Measurements from ENCODE around the gene HSF2. TPM values are rescaled to one million over a fixed set of nuclear protein-coding genes. Genes with fewer than 3 reads are reported as not detected.
A peak's percentile ranks its signal among the peaks of the same experiment; 100 is the strongest.

The HSF2 gene
- total RNA-seq, 2 experiments from 2014 or later, result 16.0 to 18.5 TPM

DNA sequence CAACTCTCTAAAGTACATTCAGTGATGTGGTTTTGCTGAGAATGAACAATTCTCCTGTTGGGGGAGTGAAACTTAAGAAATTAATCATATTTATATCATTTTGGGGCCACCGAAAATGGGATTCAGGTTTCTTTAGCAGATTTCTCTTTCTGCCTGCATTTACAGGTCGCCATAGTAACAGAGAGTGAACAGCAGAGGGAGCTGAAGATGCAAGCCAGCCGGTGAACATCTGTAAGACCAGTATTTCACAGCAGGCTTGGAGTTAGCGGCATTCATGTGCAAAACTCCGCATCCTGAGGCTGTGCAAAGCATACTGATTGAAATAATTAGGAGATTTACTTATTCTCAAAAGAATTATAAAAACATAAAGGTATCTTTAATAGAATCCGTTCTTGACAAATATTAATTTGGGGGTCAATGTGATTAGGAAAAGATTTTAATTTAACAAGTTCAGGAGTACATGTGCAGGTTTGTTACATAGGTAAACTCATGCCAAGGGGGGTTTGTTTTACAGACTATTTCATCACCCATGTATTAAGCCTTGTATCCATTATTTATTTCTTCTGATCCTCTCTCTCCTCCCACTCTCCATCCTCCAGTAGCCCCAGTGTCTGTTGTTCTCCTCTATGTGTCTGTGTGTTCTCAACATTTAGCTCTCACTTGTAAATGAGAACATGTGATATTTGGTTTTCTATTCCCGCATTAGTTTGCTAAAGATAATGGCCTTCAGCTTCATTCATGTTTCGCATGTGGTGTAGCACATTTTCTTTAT lies 17.8 kb upstream of the HSF2 start:
- peak; percentile 65 for DNase-seq
- peaks cover 4% of the 10 kb centered on the region for H3K4me1 Mint-ChIP-seq (ENCODE audit: low read depth)
- no peak overlapping the region for H3K27ac Mint-ChIP-seq
- H3K36me3 Mint-ChIP-seq, result no peaks in the 10 kb centered on the region
- CTCF ChIA-PET, result interaction anchor here (0.7 to 4.9 kb wide), 12 partner anchors 10 to 148 kb away, joined by 3 to 111 read pairs (median 4); partner anchors contain the start of gene HSF2
- POLR2A ChIA-PET, result no interaction called here
- H3K27me3 Mint-ChIP-seq, result peaks cover 11% of the 10 kb centered on the region
- no peaks in the 10 kb centered on the region for H3K9me3 Mint-ChIP-seq
- intact Hi-C loops (cut with micrococcal nuclease), result loop anchor here (1.0 to 5.0 kb wide), 4 partner anchors 18 to 149 kb away; partner anchors contain the start of genes HSF2 and SERINC1
- no peak overlapping the region for H3K4me3 Mint-ChIP-seq

DNA sequence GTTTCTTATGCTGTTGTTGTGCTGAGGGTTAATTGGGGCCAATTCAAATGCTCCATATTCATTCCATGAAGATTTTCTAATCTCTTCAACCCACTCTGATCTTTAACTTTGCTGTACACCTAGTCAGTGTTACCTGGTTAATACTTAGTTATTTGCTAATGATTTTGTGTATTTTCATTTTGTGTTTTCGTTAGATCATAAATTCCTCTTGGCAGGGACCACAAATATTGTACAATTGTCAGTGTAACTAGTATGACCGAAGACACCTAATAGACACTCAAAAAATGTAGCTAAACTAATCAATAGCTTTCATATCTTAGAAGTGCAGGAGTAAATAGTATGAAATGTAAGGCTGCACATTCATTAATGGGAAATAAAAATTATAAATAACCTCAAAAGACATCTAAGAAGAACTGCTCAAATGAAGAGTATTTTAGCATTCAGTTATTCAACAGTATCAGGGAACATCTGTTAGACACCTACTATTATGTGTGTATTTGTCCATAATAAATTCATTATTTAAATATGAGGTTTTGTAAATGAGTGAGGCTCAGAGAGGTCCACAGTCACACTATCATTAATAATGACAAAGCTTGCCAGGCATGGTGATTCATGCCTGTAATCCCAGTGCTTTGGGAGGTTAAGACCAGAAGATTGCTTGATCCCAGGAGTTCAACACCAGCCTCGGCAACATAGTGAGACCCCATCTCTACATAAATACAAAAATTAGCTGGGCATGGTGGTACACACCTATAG lies 13.4 kb upstream of the HSF2 start:
- H3K27ac Mint-ChIP-seq, result no peak overlapping the region
- POLR2A ChIA-PET, result no interaction called here
- no peaks in the 10 kb centered on the region for H3K9me3 Mint-ChIP-seq
- H3K36me3 Mint-ChIP-seq, result no peaks in the 10 kb centered on the region
- intact Hi-C loops (cut with micrococcal nuclease), result no loop called here
- CTCF ChIA-PET, result interaction anchor here (1.1 to 2.4 kb wide), 2 partner anchors 12 to 144 kb away, joined by 5 to 13 read pairs; no protein-coding TSS in a partner anchor
- no peak overlapping the region for H3K4me3 Mint-ChIP-seq
- H3K4me1 Mint-ChIP-seq (ENCODE audit: low read depth), result peaks cover 3% of the 10 kb centered on the region
- DNase-seq, result no peak
- H3K27me3 Mint-ChIP-seq, result peaks cover 6% of the 10 kb centered on the region

DNA sequence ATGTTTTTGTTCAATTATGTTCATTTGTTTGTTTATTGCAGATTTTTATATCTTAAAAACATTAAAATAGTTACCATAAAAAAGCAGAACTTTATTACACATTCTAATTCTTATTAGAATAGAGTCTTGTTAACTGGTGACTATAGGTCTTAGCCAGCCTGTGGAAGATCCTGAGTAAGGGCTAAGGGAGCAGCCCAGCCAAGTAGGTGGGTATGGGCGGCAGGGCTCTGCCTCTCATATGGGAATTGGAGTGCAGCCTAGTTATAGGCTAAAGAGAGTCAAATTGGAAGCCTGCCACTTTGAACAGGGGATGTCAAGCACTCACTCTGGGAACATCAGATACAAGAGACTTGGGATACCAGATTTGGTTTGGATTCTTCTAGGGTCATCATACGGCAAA lies 10.5 kb upstream of the HSF2 start:
- intact Hi-C loops (cut with micrococcal nuclease), result no loop called here
- ChIA-PET POLR2A (no interaction called here), CTCF (no interaction called here)
- Mint-ChIP-seq H3K4me1 (ENCODE audit: low read depth) (peaks cover 7% of the 10 kb centered on the region), H3K36me3 (no peaks in the 10 kb centered on the region), H3K27me3 (peaks cover 5% of the 10 kb centered on the region), H3K9me3 (no peaks in the 10 kb centered on the region), H3K27ac (no peak overlapping the region), H3K4me3 (no peak overlapping the region)
- DNase-seq, result no peak

DNA sequence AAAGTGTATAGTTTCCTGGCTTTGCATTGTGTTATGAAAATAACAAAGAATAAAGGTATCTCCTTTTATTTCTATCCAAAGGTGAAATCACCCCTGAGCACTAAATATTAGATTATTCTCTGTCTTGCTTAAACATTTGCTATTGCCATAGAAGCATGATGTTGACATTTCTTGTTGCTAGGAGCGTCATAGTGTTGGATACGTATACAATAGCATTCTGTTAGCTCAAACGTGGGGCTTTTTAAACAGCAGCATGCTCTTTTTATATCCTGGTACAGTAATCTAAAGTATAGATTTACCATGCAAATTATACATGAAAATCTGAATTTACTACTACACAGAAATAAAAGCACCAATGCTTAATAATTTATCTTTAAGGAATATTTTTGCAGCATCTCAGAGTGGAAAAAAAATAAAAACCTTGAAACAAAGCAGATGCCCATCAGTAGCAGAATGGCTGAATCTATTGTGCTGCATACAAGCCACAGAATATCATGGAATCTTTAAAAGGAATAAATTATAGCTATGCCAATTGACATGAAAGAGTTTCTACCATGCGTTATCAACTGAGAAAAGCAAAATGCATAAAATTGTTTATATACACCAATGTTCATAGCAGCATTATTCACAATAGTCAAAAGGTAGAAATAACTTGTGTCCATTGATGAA lies 9.6 kb upstream of the HSF2 start:
- intact Hi-C loops (cut with micrococcal nuclease), result no loop called here
- peaks cover 4% of the 10 kb centered on the region for H3K27me3 Mint-ChIP-seq

DNA sequence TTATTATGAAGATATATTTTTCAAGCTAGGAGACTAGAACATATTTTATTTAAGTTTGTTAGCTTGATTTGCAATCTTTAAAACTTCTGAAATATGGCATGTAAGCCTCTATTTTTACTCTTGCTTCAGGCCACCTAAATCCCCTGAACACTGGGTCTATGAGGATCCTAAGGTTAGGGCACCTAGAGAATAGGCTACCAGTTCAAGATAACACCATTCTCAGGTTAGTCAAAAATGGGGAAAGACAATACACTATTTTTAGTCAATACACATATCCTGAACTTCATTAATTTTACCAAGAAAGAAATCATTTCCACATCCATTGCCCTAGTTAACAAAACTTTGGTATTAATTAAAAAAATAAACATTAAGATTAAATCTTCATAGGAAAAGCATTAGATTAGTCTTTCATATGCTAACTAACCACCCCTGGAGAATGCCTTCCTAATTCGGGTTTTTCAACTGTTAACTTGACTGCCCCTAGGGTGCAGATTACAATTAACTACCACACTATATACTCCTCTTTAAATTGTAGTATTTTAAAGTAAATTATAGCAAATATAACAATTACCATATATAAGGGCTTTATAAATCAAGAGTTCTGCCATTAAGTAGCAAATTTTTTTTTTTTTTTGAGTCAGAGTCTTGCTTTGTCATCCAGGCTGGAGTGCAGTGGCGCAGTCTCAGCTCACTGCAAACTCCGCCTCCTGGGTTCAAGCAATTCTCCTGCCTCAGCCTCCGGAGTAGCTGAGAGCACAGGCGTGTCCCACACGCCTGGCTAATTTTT lies 6.7 kb upstream of the HSF2 start:
- peaks cover 3% of the 10 kb centered on the region for H3K27me3 Mint-ChIP-seq
- intact Hi-C loops (cut with micrococcal nuclease), result loop anchor here (1.0 kb wide), 2 partner anchors 30 to 79 kb away; partner anchors contain the start of gene SERINC1
- H3K4me1 Mint-ChIP-seq (ENCODE audit: low read depth), result peaks cover 15% of the 10 kb centered on the region
- H3K9me3 Mint-ChIP-seq, result no peaks in the 10 kb centered on the region
- H3K36me3 Mint-ChIP-seq, result no peaks in the 10 kb centered on the region
- peak overlapping the region; percentile 64 for H3K27ac Mint-ChIP-seq
- H3K4me3 Mint-ChIP-seq, result no peak overlapping the region
- no peak for DNase-seq
- CTCF ChIA-PET, result interaction anchor here (0.8 to 3.4 kb wide), 4 partner anchors 10 to 137 kb away, joined by 3 to 24 read pairs (median 6); no protein-coding TSS in a partner anchor
- POLR2A ChIA-PET, result interaction anchor here (2.1 kb wide), 1 partner anchor 79 kb away, joined by 5 read pairs; the partner anchor contains the start of gene SERINC1

More for the DNA sequence above, 9.6 kb upstream of the HSF2 start:
- H3K4me3 Mint-ChIP-seq, result no peak overlapping the region
- H3K4me1 Mint-ChIP-seq (ENCODE audit: low read depth), result peaks cover 15% of the 10 kb centered on the region
- CTCF ChIA-PET, result interaction anchor here (1.0 to 3.4 kb wide), 2 partner anchors 8 to 140 kb away, joined by 3 to 24 read pairs; no protein-coding TSS in a partner anchor
- no peaks in the 10 kb centered on the region for H3K9me3 Mint-ChIP-seq
- no peaks in the 10 kb centered on the region for H3K36me3 Mint-ChIP-seq
- no peak for DNase-seq
- POLR2A ChIA-PET, result no interaction called here
- H3K27ac Mint-ChIP-seq, result no peak overlapping the region

DNA sequence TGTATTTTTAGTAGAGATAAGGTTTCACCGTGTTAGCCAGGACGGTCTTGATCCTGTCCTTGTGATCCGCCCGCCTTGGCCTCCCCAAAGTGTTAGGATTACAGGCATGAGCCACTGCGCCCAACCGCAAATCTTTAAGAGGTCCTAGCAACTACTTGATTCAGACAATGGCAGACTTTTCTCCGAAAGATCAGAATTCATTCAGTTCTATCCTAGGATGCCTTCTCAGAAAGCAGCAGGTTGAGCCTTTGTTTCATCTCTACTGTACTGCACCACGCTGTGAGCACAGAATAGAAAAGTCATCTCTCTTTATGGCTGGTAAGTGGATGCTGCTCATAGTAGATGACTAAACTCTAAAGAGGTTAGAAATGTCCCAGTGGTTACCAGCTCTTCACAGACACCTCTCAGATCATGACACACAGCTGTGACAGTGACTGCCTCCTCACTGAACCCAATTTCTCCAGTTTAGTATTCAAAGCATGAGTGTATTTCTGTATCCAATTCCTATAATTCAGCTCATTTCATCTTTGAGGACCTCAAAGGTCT lies 6.0 kb upstream of the HSF2 start:
- Mint-ChIP-seq H3K36me3 (no peaks in the 10 kb centered on the region), H3K4me1 (ENCODE audit: low read depth) (peaks cover 15% of the 10 kb centered on the region), H3K27ac (peak overlapping the region; percentile 64), H3K9me3 (no peaks in the 10 kb centered on the region), H3K4me3 (no peak overlapping the region), H3K27me3 (peaks cover 3% of the 10 kb centered on the region)
- DNase-seq, result peak; percentile 28
- intact Hi-C loops (cut with micrococcal nuclease), result loop anchor here (1.0 kb wide), 2 partner anchors 29 to 78 kb away; partner anchors contain the start of gene SERINC1
- ChIA-PET CTCF (interaction anchor here (0.8 to 2.5 kb wide), 3 partner anchors 39 to 137 kb away, joined by 3 to 7 read pairs (median 5); no protein-coding TSS in a partner anchor), POLR2A (interaction anchor here (2.1 kb wide), 1 partner anchor 78 kb away, joined by 5 read pairs; the partner anchor contains the start of gene SERINC1)

DNA sequence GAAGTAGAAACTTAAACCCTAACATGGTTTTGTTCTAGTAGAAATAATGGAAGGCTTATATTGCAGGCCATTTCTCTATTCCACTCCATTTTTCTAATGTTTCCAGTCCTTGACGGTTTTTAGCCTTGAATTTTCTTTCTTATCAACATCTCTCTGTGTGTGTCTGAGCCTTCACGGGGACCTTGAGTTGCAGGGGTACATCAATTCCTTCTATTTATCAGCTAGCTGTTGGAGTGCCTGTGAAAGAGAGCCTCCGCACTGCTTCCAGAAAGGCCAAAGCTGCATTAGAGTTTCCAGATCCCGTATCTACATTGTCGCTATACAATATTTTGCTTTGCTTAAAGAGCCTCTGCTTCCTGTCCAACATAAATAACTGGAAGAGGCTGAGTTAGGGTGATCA lies 5.4 kb upstream of the HSF2 start:
- no peak overlapping the region for H3K27ac Mint-ChIP-seq
- no peaks in the 10 kb centered on the region for H3K36me3 Mint-ChIP-seq
- no peaks in the 10 kb centered on the region for H3K9me3 Mint-ChIP-seq
- no peak for DNase-seq
- ChIA-PET POLR2A (interaction anchor here (2.1 kb wide), 1 partner anchor 78 kb away, joined by 5 read pairs; the partner anchor contains the start of gene SERINC1), CTCF (interaction anchor here (1.2 to 2.5 kb wide), 3 partner anchors 12 to 136 kb away, joined by 3 to 7 read pairs (median 5); no protein-coding TSS in a partner anchor)
- peaks cover 3% of the 10 kb centered on the region for H3K27me3 Mint-ChIP-seq
- peaks cover 19% of the 10 kb centered on the region for H3K4me1 Mint-ChIP-seq (ENCODE audit: low read depth)
- intact Hi-C loops (cut with micrococcal nuclease), result no loop called here
- H3K4me3 Mint-ChIP-seq, result no peak overlapping the region

DNA sequence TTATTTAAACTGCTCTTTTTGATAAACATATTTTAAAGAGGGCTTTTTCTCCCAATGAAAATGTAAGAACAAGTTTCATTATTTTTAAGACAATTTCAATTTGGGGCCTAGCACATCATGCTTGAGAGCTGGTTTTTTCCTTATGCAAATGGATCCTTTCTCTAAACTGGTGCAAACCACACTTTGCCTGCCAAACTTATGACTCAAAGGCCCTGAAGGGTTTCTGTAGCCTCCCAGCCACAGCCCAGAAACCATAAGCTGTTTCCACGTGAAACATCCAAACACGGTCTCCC lies 451 bp upstream of the HSF2 start:
- intact Hi-C loops (cut with micrococcal nuclease), result loop anchor here (1.0 to 5.0 kb wide), 5 partner anchors 18 to 1065 kb away; partner anchors contain the start of genes SERINC1 and TBC1D32
- Mint-ChIP-seq H3K36me3 (no peaks in the 10 kb centered on the region), H3K27ac (peak overlapping the region; percentile 88), H3K4me3 (peak overlapping the region; percentile 95), H3K27me3 (no peaks in the 10 kb centered on the region), H3K4me1 (ENCODE audit: low read depth) (peaks cover 38% of the 10 kb centered on the region), H3K9me3 (no peaks in the 10 kb centered on the region)
- POLR2A ChIA-PET, result interaction anchor here (1.0 to 1.6 kb wide), 2 partner anchors 9 to 73 kb away, joined by 3 to 11 read pairs; partner anchors contain the start of gene SERINC1
- no peak for DNase-seq
- CTCF ChIA-PET, result interaction anchor here (0.9 to 1.5 kb wide), 5 partner anchors 10 to 131 kb away, joined by 3 to 5 read pairs (median 4); no protein-coding TSS in a partner anchor

DNA sequence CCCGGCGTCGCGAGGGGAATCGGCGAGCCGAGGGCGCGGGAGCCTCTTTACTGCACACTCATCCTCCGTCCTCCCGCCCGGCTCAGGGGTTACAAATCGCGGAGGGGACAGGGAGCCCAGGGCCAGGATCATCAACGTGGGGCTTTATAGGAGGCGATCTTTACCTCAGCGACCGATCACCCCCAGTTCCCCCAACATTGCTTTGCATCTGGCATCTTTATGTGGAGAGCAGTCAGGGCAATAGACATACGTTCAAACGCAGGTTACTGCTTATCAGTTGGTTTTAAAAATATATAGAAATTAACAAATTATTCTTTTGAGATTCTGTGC lies 634 bp downstream of the HSF2 start:
- H3K27ac Mint-ChIP-seq, result peak overlapping the region; percentile 91
- peaks cover 36% of the 10 kb centered on the region for H3K4me1 Mint-ChIP-seq (ENCODE audit: low read depth)
- no peaks in the 10 kb centered on the region for H3K27me3 Mint-ChIP-seq
- intact Hi-C loops (cut with micrococcal nuclease), result no loop called here
- DNase-seq, result peak; percentile 39
- H3K36me3 Mint-ChIP-seq, result no peaks in the 10 kb centered on the region
- peak overlapping the region; percentile 95 for H3K4me3 Mint-ChIP-seq
- POLR2A ChIA-PET, result interaction anchor here (1.0 to 1.6 kb wide), 2 partner anchors 8 to 72 kb away, joined by 3 to 11 read pairs; partner anchors contain the start of gene SERINC1
- no peaks in the 10 kb centered on the region for H3K9me3 Mint-ChIP-seq
- CTCF ChIA-PET, result interaction anchor here (0.9 to 1.5 kb wide), 2 partner anchors 9 to 18 kb away, joined by 3 to 5 read pairs; no protein-coding TSS in a partner anchor

DNA sequence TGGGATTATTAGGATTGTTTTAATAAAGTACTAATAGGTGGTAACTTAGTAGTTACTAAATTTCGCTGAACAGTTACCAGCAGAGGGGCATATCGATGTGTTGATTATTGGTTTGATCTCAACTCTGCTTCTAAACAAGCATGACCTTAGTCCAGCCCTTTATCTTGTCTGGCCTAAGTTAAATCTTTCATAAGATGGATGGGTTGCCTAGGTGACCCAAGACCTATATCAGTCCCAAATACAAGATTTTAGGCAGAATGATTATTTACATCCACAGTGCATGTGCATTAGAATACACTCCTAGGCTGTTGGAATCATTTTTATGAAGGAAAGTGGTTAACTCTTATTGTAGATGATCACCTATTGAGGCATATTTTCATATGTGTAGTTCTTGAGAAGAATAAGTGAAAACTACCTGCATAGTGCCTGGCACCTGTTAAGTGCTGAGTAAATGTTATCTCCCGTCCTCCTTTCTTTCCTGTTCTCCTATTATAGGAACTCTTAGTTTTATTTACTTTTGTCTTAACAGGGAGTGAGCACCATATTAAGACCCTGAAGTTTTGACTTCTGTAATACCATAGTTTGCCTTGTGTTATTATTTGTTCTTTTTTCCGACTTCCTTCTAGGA lies 1.1 kb downstream of the HSF2 start:
- POLR2A ChIA-PET, result no interaction called here
- CTCF ChIA-PET, result no interaction called here

More for the DNA sequence above, 1.1 kb downstream of the HSF2 start:
- no peaks in the 10 kb centered on the region for H3K36me3 Mint-ChIP-seq
- intact Hi-C loops (cut with micrococcal nuclease), result no loop called here
- DNase-seq, result no peak
- H3K27me3 Mint-ChIP-seq, result no peaks in the 10 kb centered on the region
- no peaks in the 10 kb centered on the region for H3K9me3 Mint-ChIP-seq
- H3K4me3 Mint-ChIP-seq, result peak overlapping the region; percentile 95
- peak overlapping the region; percentile 2 for H3K27ac Mint-ChIP-seq
- H3K4me1 Mint-ChIP-seq (ENCODE audit: low read depth), result peaks cover 36% of the 10 kb centered on the region
